Lower leg skin (tissue), 4 donors: Measurements from ENCODE around the gene AP5S1. TPM values are rescaled to one million over a fixed set of nuclear protein-coding genes. Genes with fewer than 3 reads are reported as not detected.
"Not testable (repeated sequence)": the region's sequence is repeated elsewhere in the genome, so short reads cannot be mapped to it uniquely, and the experiment has no call there.

Source experiments
- DNase-seq, 2 donors: peaks; one replicate each; pipeline ENCODE4 v3.0.0-alpha.2; 2019; ENCODE audit warnings: low spot score in 2 of 2
- H3K4me3 ChIP-seq: fragments of 200-600 bp; sonication (generic); 2 replicates; pipeline ENCODE4 v1.5.1; 2017; ENCODE audit warnings: mild to moderate bottlenecking, low read depth; ENCODE audit not compliant: poor library complexity, severe bottlenecking
- CTCF ChIP-seq, 3 donors: fragments of 450-650 bp; IDR thresholded peaks; one replicate each; pipeline ENCODE4 v1.5.1; 2016; ENCODE audit warnings: antibody characterized with exemption in 3 of 3, mild to moderate bottlenecking in 3 of 3, moderate library complexity in 2 of 3
- POLR2A ChIP-seq, 2 donors: fragments of 450-650 bp; IDR thresholded peaks; one replicate each; pipeline ENCODE4 v1.6.1; 2016 to 2017; ENCODE audit warnings: antibody characterized with exemption in 2 of 2, mild to moderate bottlenecking in 1 of 2, moderate library complexity in 1 of 2
- WGBS, 2 donors: methylation state at CpG; one replicate each; pipeline ENCODE4 v1.1.5; 2018; 5-methylcytosine and 5-hydroxymethylcytosine counted together
- intact Hi-C: fragments of 100-400 bp; cut with DNase I; formaldehyde crosslinking; loops from one replicate; pipeline ENCODE4 v1.15.0; 2023; ENCODE audit warnings: low total_unique reads
- total RNA-seq, 4 donors: library from RNA; depleted of rRNA; stranded (reverse); fragments of >200 nt; gene quantifications; one replicate each; pipeline ENCODE4 v1.1.0, GENCODE V29; 2016

Gene AP5S1
- total RNA-seq, 4 donors from 2014 or later: 7.7 to 16.8 (median 10.5) TPM

- no peak for DNase-seq
- no peak for TF ChIP-seq POLR2A (IDR thresholded peaks at IDR 0.05)
- TF ChIP-seq CTCF (IDR thresholded peaks at IDR 0.05): no peak
- H3K4me3 ChIP-seq: no peak overlapping the region
- WGBS, 2 donors: 81 to 82% methylated on average over 3 of the region's 3 CpGs
- intact Hi-C loops: no loop called here
Observed at GRCh38 chr20:3839328-3839727, 19.0 kb downstream of the AP5S1 start.

- 90 to 93% methylated on average over 7 of the region's 7 CpGs for WGBS, 2 donors
- DNase-seq, H3K4me3 ChIP-seq, intact Hi-C loops: not testable (repeated sequence)
Observed at GRCh38 chr20:3840201-3840600, 19.9 kb downstream of the AP5S1 start.

GRCh38 chr20:3842348-3842930 is 22.1 kb downstream of the AP5S1 start:
- TF ChIP-seq CTCF (IDR thresholded peaks at IDR 0.05) (no peak), POLR2A (IDR thresholded peaks at IDR 0.05) (no peak)
- intact Hi-C loops: no loop called here
- DNase-seq: no peak
- WGBS, 2 donors: 88 to 92% methylated on average over 7 of the region's 7 CpGs
- no peak overlapping the region for H3K4me3 ChIP-seq

GRCh38 chr20:3843490-3843889 is 23.1 kb downstream of the AP5S1 start:
- intact Hi-C loops: no loop called here
- no peak overlapping the region for H3K4me3 ChIP-seq
- 34 to 38% methylated on average over 5 of the region's 5 CpGs for WGBS, 2 donors
- TF ChIP-seq CTCF (IDR thresholded peaks at IDR 0.05) (no peak), POLR2A (IDR thresholded peaks at IDR 0.05) (no peak)
- DNase-seq: no peak

- WGBS, 2 donors: 88 to 97% methylated on average over 9 of the region's 9 CpGs
- H3K4me3 ChIP-seq, DNase-seq, intact Hi-C loops: not testable (repeated sequence)
Observed at GRCh38 chr20:3843990-3844619, 23.8 kb downstream of the AP5S1 start.

GRCh38 chr20:3846378-3846739 is 26.0 kb downstream of the AP5S1 start:
- intact Hi-C loops: no loop called here
- TF ChIP-seq CTCF (IDR thresholded peaks at IDR 0.05) (no peak), POLR2A (IDR thresholded peaks at IDR 0.05) (no peak)
- H3K4me3 ChIP-seq: peak overlapping the region; percentile 71
- no peak for DNase-seq
- 0 to 1% methylated on average over 16 to 22 of the region's 22 CpGs for WGBS, 2 donors
